H1 (cell line): ENCODE measurements around the gene PDGFA. TPM values are rescaled to one million over a fixed set of nuclear protein-coding genes. Genes with fewer than 3 reads are reported as not detected.

Experiments
- CTCF ChIA-PET: fragments of 300-600 bp; sonication (Branson Sonifier 250); formaldehyde crosslinking; loops from one replicate; lab custom pipeline; 2021; ENCODE audit not compliant: partially characterized antibody; lab: Charles Lee
- POLR2A ChIA-PET: fragments of 300-600 bp; sonication (Branson Sonifier 250); formaldehyde crosslinking; loops from one replicate; lab custom pipeline; 2021; ENCODE audit warnings: inconsistent platforms; ENCODE audit not compliant: partially characterized antibody; lab: Charles Lee
- DNase-seq, 2 experiments: peaks; one replicate each; pipeline versions ENCODE4 v3.0.0 to v3.0.0-alpha.2; 2010 to 2022; ENCODE audit warnings: low spot score in 2 of 2, low read depth in 1 of 2, mixed read lengths in 1 of 2
- FAIRE-seq: peaks from 2 replicates; lab custom pipeline; 2011; peaks lifted over from hg19 to GRCh38; lab: Jason Lieb, UNC
- H2AFZ ChIP-seq: 2 replicates; pipeline ENCODE4 v1.8.1; 2012; ENCODE audit warnings: low read length, inconsistent platforms
- H2AK5ac ChIP-seq: 2 replicates; pipeline ENCODE4 v1.6.1; 2013; ENCODE audit warnings: low read depth, low read length
- H2BK120ac ChIP-seq: replicated peaks from 2 replicates; pipeline ENCODE3; 2013; ENCODE audit warnings: low read depth, low read length, inconsistent platforms
- H2BK12ac ChIP-seq: 2 replicates; pipeline ENCODE4 v1.6.1; 2013; ENCODE audit warnings: low read depth, low read length
- H2BK15ac ChIP-seq: 2 replicates; pipeline ENCODE4 v1.6.1; 2013; ENCODE audit warnings: low read length
- H2BK20ac ChIP-seq: 2 replicates; pipeline ENCODE4 v1.6.1; 2013; ENCODE audit warnings: low read length
- H2BK5ac ChIP-seq: 2 replicates; pipeline ENCODE4 v1.6.1; 2013; ENCODE audit warnings: low read depth, low read length
- H3K14ac ChIP-seq: 2 replicates; pipeline ENCODE4 v1.6.1; 2013; ENCODE audit warnings: inconsistent platforms; ENCODE audit not compliant: insufficient read length
- H3K18ac ChIP-seq: 2 replicates; pipeline ENCODE4 v1.6.1; 2013; ENCODE audit warnings: low read length; ENCODE audit errors: extremely low read depth
- H3K23ac ChIP-seq: 2 replicates; pipeline ENCODE4 v1.6.1; 2013; ENCODE audit warnings: inconsistent platforms; ENCODE audit not compliant: insufficient read length
- H3K23me2 ChIP-seq: 2 replicates; pipeline ENCODE4 v1.6.1; 2013; ENCODE audit warnings: low read depth, low read length
- H3K27ac ChIP-seq: 2 replicates; pipeline ENCODE4 v1.6.1; 2011; ENCODE audit warnings: low read depth, low read length, inconsistent platforms
- H3K27me3 ChIP-seq, 4 experiments: replicated peaks in 1 of 4; 1 replicate in 1 of 4; 2 replicates in 3 of 4; pipeline versions ENCODE4 v1.6.1 to v1.8.1; 2011 to 2013; ENCODE audit warnings: low read length in 3 of 4, mild to moderate bottlenecking in 3 of 4, inconsistent platforms in 2 of 4, mixed read lengths in 2 of 4, moderate library complexity in 1 of 4; ENCODE audit not compliant: control insufficient read depth in 3 of 4, insufficient read depth in 3 of 4; ENCODE audit errors: extremely low read depth in 1 of 4
- H3K36me3 ChIP-seq, 4 experiments: 2 replicates each; pipeline versions ENCODE4 v1.6.1 to v1.8.1; 2011 to 2013; ENCODE audit warnings: mild to moderate bottlenecking in 4 of 4, low read length in 3 of 4, moderate library complexity in 2 of 4, control low read depth in 1 of 4, inconsistent platforms in 1 of 4; ENCODE audit not compliant: insufficient read depth in 4 of 4, control insufficient read depth in 2 of 4
- H3K4ac ChIP-seq: replicated peaks from 2 replicates; pipeline ENCODE3; 2013; ENCODE audit warnings: low read length, low read depth, mixed read lengths, inconsistent platforms; ENCODE audit not compliant: insufficient read length
- H3K4me1 ChIP-seq, 4 experiments: replicated peaks in 1 of 4; 1 replicate in 1 of 4; 2 replicates in 3 of 4; pipeline versions ENCODE4 v1.6.1 to v1.8.1; 2011 to 2013; ENCODE audit warnings: low read length in 3 of 4, inconsistent platforms in 2 of 4, mixed read lengths in 1 of 4; ENCODE audit not compliant: insufficient read depth in 4 of 4, control insufficient read depth in 3 of 4
- H3K4me2 ChIP-seq, 2 experiments: 2 replicates each; pipeline versions ENCODE4 v1.6.1 to v1.8.1; 2011 to 2013; ENCODE audit warnings: low read depth in 2 of 2, low read length in 2 of 2, control low read depth in 1 of 2, inconsistent platforms in 1 of 2, mild to moderate bottlenecking in 1 of 2; ENCODE audit not compliant: insufficient read depth in 1 of 2
- H3K4me3 ChIP-seq, 4 experiments: fragments of 200-600, 300-600 bp in 1 of 4; sonication (generic), shearing (Covaris generic), sonication (Bioruptor Twin) in 1 of 4; 2 replicates each; pipeline versions ENCODE4 v1.5.1 to v1.8.1; 2011 to 2016; ENCODE audit warnings: low read length in 4 of 4, low read depth in 3 of 4, control low read depth in 2 of 4, inconsistent platforms in 2 of 4, mild to moderate bottlenecking in 2 of 4, mixed read lengths in 1 of 4, moderate library complexity in 1 of 4; ENCODE audit not compliant: insufficient read depth in 2 of 4; ENCODE audit errors: extremely low read depth in 1 of 4
- H3K56ac ChIP-seq: replicated peaks from 2 replicates; pipeline ENCODE3; 2013; ENCODE audit warnings: low read depth, mild to moderate bottlenecking, mixed read lengths, low read length, inconsistent platforms; ENCODE audit not compliant: insufficient read length
- H3K79me1 ChIP-seq: 2 replicates; pipeline ENCODE4 v1.6.1; 2013; ENCODE audit warnings: low read depth, low read length, control low read depth
- H3K79me2 ChIP-seq, 2 experiments: 2 replicates each; pipeline versions ENCODE4 v1.6.1 to v1.8.1; 2012 to 2013; ENCODE audit warnings: low read length in 2 of 2, mild to moderate bottlenecking in 2 of 2, inconsistent platforms in 1 of 2; ENCODE audit not compliant: insufficient read depth in 2 of 2, control insufficient read depth in 1 of 2
- H3K9ac ChIP-seq, 4 experiments: replicated peaks in 1 of 4; 1 replicate in 1 of 4; 2 replicates in 3 of 4; pipeline versions ENCODE4 v1.6.1 to v1.8.1; 2011 to 2013; ENCODE audit warnings: low read depth in 3 of 4, low read length in 3 of 4, control low read depth in 2 of 4, mild to moderate bottlenecking in 2 of 4, moderate library complexity in 2 of 4, inconsistent platforms in 1 of 4; ENCODE audit errors: extremely low read depth in 1 of 4
- H3K9me3 ChIP-seq, 2 experiments: 2 replicates each; pipeline versions ENCODE4 v1.6.1 to v1.8.1; 2012 to 2013; ENCODE audit warnings: mild to moderate bottlenecking in 2 of 2, moderate library complexity in 2 of 2, control low read depth in 1 of 2, inconsistent platforms in 1 of 2, low read depth in 1 of 2, low read length in 1 of 2, mixed read lengths in 1 of 2; ENCODE audit not compliant: insufficient read depth in 2 of 2
- H4K20me1 ChIP-seq, 2 experiments: replicated peaks in 1 of 2; 2 replicates each; pipeline versions ENCODE3 to v1.8.1; 2011 to 2013; ENCODE audit warnings: inconsistent platforms in 2 of 2, low read length in 2 of 2, mild to moderate bottlenecking in 1 of 2; ENCODE audit not compliant: insufficient read depth in 2 of 2, control insufficient read depth in 1 of 2
- H4K5ac ChIP-seq: 2 replicates; pipeline ENCODE4 v1.6.1; 2013; ENCODE audit warnings: low read length, low read depth, mixed read lengths, inconsistent platforms; ENCODE audit not compliant: insufficient read length
- H4K8ac ChIP-seq: 2 replicates; pipeline ENCODE4 v1.8.0; 2013; ENCODE audit warnings: mild to moderate bottlenecking, moderate library complexity, low read length, inconsistent platforms; ENCODE audit not compliant: insufficient read depth; ENCODE audit errors: extremely low read depth
- H4K91ac ChIP-seq: replicated peaks from 2 replicates; pipeline ENCODE3; 2013; ENCODE audit warnings: low read length, mixed read lengths, inconsistent platforms; ENCODE audit not compliant: insufficient read length
- GABPA ChIP-seq: IDR thresholded peaks from 2 replicates; pipeline ENCODE4 v1.6.1; 2011; ENCODE audit warnings: mild to moderate bottlenecking, low read length, moderate library complexity, borderline replicate concordance; ENCODE audit not compliant: insufficient read depth
- HDAC2 ChIP-seq, 2 experiments: fragments of 300-600 bp in 1 of 2; sonication (generic) in 1 of 2; IDR thresholded peaks; 2 replicates each; pipeline ENCODE4 v1.6.1; 2011 to 2012; ENCODE audit warnings: low read depth in 2 of 2, low read length in 2 of 2, mild to moderate bottlenecking in 2 of 2, moderate library complexity in 2 of 2, borderline replicate concordance in 1 of 2, inconsistent platforms in 1 of 2
- JUND ChIP-seq: IDR thresholded peaks from 2 replicates; pipeline ENCODE4 v1.6.1; 2011; ENCODE audit warnings: mild to moderate bottlenecking, improper control_type of control experiment, low read length
- SP4 ChIP-seq: IDR thresholded peaks from 2 replicates; pipeline ENCODE4 v1.6.1; 2012; ENCODE audit warnings: low read length, inconsistent platforms
- WGBS, 2 experiments: shearing (Covaris generic) in 1 of 2; methylation state at CpG; one replicate each; pipeline versions ENCODE4 v1.1.6 to v1.1.7; 2013 to 2015; ENCODE audit warnings: low lambda C conversion rate in 2 of 2, mixed read lengths in 2 of 2, inconsistent platforms in 1 of 2, low coverage in 1 of 2, missing lambda C conversion rate in 1 of 2; ENCODE audit not compliant: insufficient replicate concordance in 2 of 2, insufficient coverage in 1 of 2, insufficient read length in 1 of 2; ENCODE audit errors: extremely low coverage in 1 of 2, missing lambda C conversion rate in 1 of 2; 5-methylcytosine and 5-hydroxymethylcytosine counted together
- polyA plus RNA-seq, 7 experiments: library from polyadenylated mRNA; depleted of rRNA in 3 of 7; stranded (reverse) in 5 of 7; unstranded in 2 of 7; fragments of >200 nt in 5 of 7; fragments of 200-250 nt in 2 of 7; gene quantifications; 1 replicate in 5 of 7; 2 replicates in 1 of 7; 4 replicates in 1 of 7; pipeline versions ENCODE4 v1.2.1 to v1.2.3, GENCODE V29; 2011 to 2013; ENCODE audit warnings: missing spikeins in 2 of 7, mixed read lengths in 2 of 7
- total RNA-seq: library from RNA; stranded (reverse); fragmentation: NEBNext Ultra II Directional; extraction: Animal tissue kit (Norgen Biotek cat#: 25700); gene quantifications from 2 replicates; pipeline ENCODE4 v1.2.1, GENCODE V29; 2021

The PDGFA gene
- total and polyA plus RNA-seq, 2 of the 8 experiments (the other 6 are each of a cell fraction or from before 2014, with no cell fraction given): 21.1 to 43.0 TPM

DNA sequence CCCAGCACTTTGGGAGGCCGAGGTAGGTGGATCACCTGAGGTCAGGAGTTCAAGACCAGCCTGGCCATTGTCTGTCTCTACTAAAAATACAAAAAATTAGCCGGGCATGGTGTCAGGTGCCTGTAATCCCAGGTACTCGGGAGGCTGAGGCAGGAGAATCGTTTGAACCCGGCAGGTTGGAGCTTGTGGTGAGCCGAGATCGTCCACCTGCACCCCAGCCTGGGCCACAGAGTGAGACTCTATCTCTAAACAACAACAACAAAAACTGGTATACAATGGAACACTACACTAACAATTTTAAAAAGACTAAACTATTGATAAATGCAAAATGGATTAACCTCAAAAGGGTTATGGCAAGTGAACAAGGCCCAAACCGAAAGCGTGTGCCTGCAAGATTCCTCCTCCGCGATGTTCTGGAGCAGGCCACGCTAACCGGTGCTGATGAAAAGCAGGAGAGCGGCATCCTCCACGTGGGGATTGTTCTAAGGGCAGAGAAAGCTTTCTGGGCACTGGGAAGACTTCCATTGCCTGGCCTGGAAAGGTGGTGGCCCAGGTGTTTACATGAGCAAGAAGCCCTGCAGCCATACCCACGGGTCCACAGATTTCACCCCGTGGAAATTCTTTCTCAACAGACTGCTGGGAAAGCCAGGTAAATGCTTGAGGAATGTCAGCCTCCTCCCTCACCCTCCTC lies 53.8 kb downstream of the PDGFA start:
- no peaks in the 10 kb centered on the region for H3K79me2 ChIP-seq
- H2BK12ac ChIP-seq: no peak overlapping the region
- no peak overlapping the region for H2AK5ac ChIP-seq
- WGBS, 2 experiments: 90% methylated on average over 17 of the region's 17 CpGs; no CpG with 5 or more reads in 1 of the 2 experiments
- TF ChIP-seq HDAC2 (IDR thresholded peaks at IDR 0.05; ENCODE audit: borderline replicate concordance in 1 of 2, low read depth in 2 of 2, low read length in 2 of 2) (no peak), JUND (no peak), GABPA (no peak), SP4 (no peak)
- TF ChIP-seq, all 59 proteins: peak for 0
- Histone ChIP-seq H3K9ac (no peak overlapping the region), H3K79me1 (no peaks in the 10 kb centered on the region), H2BK5ac (no peak overlapping the region), H3K4me1 (peaks cover 0 to 3% (median under 1%) of the 10 kb centered on the region in 4 experiments; a peak in 2 of 7 replicates), H3K56ac (no peak overlapping the region), H2BK120ac (no peak overlapping the region), H3K23ac (no peak overlapping the region), H3K27ac (no peak overlapping the region), H4K20me1 (peaks cover 0 to 2% of the 10 kb centered on the region in 2 experiments), H4K5ac (no peak overlapping the region), H4K91ac (no peak overlapping the region), H3K9me3 (peaks cover 0 to 4% of the 10 kb centered on the region in 2 experiments; a peak in 1 of 4 replicates), H2BK20ac (no peak overlapping the region), H3K27me3 (no peaks in the 10 kb centered on the region), H3K36me3 (no peaks in the 10 kb centered on the region), H3K18ac (no peak overlapping the region), H2BK15ac (no peak overlapping the region), H4K8ac (no peak overlapping the region), H2AFZ (no peak overlapping the region), H3K23me2 (peaks cover 9% of the 10 kb centered on the region; the same call in 1 of the 2 replicates), H3K4me3 (no peak overlapping the region), H3K14ac (no peak overlapping the region), H3K4me2 (no peak overlapping the region), H3K4ac (no peak overlapping the region)
- peak in 1 of 2 experiments; percentile 35 for DNase-seq
- POLR2A ChIA-PET: no interaction called here
- CTCF ChIA-PET: no interaction called here
- no peak for FAIRE-seq
